PC-3 (cell line): ENCODE data around the gene PDAP1. TPM values are rescaled to one million over a fixed set of nuclear protein-coding genes. Genes with fewer than 3 reads are reported as not detected.

ENCODE experiments used
- ATAC-seq: fragments of 200-7000 bp; cut with Tn5 transposase; 2 replicates; pipeline ENCODE4 v1.9.1; 2020; ENCODE audit warnings: mild to moderate bottlenecking, moderate library complexity
- BruUV-seq: library from RNA; stranded (reverse); fragments of 400-500 nt; replicated peaks from 2 replicates; lab custom pipeline; 2021; lab: Mats Ljungman, UMichigan
- CTCF ChIA-PET: fragments of 300-600 bp; sonication (Branson Sonifier 250); formaldehyde crosslinking; loops from one replicate; lab custom pipeline; 2022; ENCODE audit warnings: antibody characterized with exemption; lab: Charles Lee
- POLR2A ChIA-PET: fragments of 300-600 bp; sonication (Branson Sonifier 250); formaldehyde crosslinking; loops from one replicate; lab custom pipeline; 2022; ENCODE audit warnings: antibody characterized with exemption; ENCODE audit not compliant: unreplicated experiment; lab: Charles Lee
- DNase-seq: peaks from one replicate; pipeline ENCODE4 v3.0.0-alpha.2; 2015
- H2AFZ ChIP-seq: fragments of 300-600 bp; sonication (generic); 2 replicates; pipeline ENCODE4 v1.6.0; 2016; ENCODE audit warnings: antibody characterized with exemption, low read length
- H3F3A ChIP-seq: fragments of 300-600 bp; sonication (generic); one replicate; pipeline ENCODE4 v1.6.0; 2017; ENCODE audit warnings: antibody characterized with exemption, low read length, control low read depth, mild to moderate bottlenecking; ENCODE audit not compliant: unreplicated experiment
- H3K27ac ChIP-seq: fragments of 300-600 bp; sonication (generic); 2 replicates; pipeline ENCODE4 v1.5.1; 2016; ENCODE audit warnings: mild to moderate bottlenecking, low read length
- H3K27me3 ChIP-seq: fragments of 300-600 bp; sonication (generic); 2 replicates; pipeline ENCODE4 v1.6.1; 2016; ENCODE audit warnings: low read length, mixed read lengths
- H3K36me3 ChIP-seq: fragments of 300-600 bp; sonication (generic); 2 replicates; pipeline ENCODE4 v1.6.1; 2016; ENCODE audit warnings: low read depth, mixed run types, low read length, mixed read lengths
- H3K4me1 ChIP-seq: fragments of 300-600 bp; sonication (generic); 2 replicates; pipeline ENCODE4 v1.5.1; 2016; ENCODE audit warnings: low read length; ENCODE audit not compliant: insufficient read depth
- H3K4me2 ChIP-seq: fragments of 300-600 bp; sonication (generic); 2 replicates; pipeline ENCODE4 v1.6.0; 2016; ENCODE audit warnings: low read length
- H3K4me3 ChIP-seq: fragments of 300-600 bp; sonication (generic); 2 replicates; pipeline ENCODE4 v1.5.1; 2016; ENCODE audit warnings: mild to moderate bottlenecking, low read length, mixed read lengths
- H3K79me2 ChIP-seq: fragments of 300-600 bp; sonication (generic); 2 replicates; pipeline ENCODE4 v1.6.1; 2017; ENCODE audit warnings: low read length, mixed read lengths
- H3K9ac ChIP-seq: fragments of 300-600 bp; sonication (generic); 2 replicates; pipeline ENCODE4 v1.6.0; 2016; ENCODE audit warnings: mild to moderate bottlenecking, low read length
- H3K9me2 ChIP-seq: fragments of 300-600 bp; sonication (generic); replicated peaks from 2 replicates; pipeline ENCODE4 v1.6.1; 2016; ENCODE audit warnings: mixed run types, low read length, mixed read lengths
- H3K9me3 ChIP-seq: fragments of 300-600 bp; sonication (generic); 2 replicates; pipeline ENCODE4 v1.6.1; 2016; ENCODE audit warnings: low read length, mixed read lengths
- H4K20me1 ChIP-seq: fragments of 300-600 bp; sonication (generic); 2 replicates; pipeline ENCODE4 v1.6.1; 2016; ENCODE audit warnings: low read length, mixed read lengths
- CTCF ChIP-seq: fragments of 300-600 bp; sonication (generic); conservative IDR thresholded peaks from 2 replicates; pipeline ENCODE4 v1.5.1; 2017; ENCODE audit warnings: antibody characterized with exemption, low read depth, mild to moderate bottlenecking, low read length
- EZH2 ChIP-seq: fragments of 300-600 bp; sonication (generic); IDR thresholded peaks from one replicate; pipeline ENCODE4 v1.6.1; 2017; ENCODE audit warnings: antibody characterized with exemption, mild to moderate bottlenecking, low read length; ENCODE audit not compliant: unreplicated experiment
- EZH2phosphoT487 ChIP-seq: fragments of 300-600 bp; sonication (generic); IDR thresholded peaks from 2 replicates; pipeline ENCODE4 v1.6.1; 2018; ENCODE audit warnings: mild to moderate bottlenecking, antibody characterized with exemption, low read length, borderline replicate concordance
- intact Hi-C: fragments of 100-400 bp; cut with micrococcal nuclease; formaldehyde crosslinking; loops from 2 replicates; pipeline ENCODE4 v1.9.0; 2023
- total RNA-seq: library from RNA; depleted of rRNA; stranded (reverse); fragments of >200 nt; gene quantifications from 2 replicates; pipeline ENCODE4 v1.2.3, GENCODE V29; 2014

PDAP1 gene
- total RNA-seq, 1 experiment from 2014 or later, result 58.6 TPM

DNA sequence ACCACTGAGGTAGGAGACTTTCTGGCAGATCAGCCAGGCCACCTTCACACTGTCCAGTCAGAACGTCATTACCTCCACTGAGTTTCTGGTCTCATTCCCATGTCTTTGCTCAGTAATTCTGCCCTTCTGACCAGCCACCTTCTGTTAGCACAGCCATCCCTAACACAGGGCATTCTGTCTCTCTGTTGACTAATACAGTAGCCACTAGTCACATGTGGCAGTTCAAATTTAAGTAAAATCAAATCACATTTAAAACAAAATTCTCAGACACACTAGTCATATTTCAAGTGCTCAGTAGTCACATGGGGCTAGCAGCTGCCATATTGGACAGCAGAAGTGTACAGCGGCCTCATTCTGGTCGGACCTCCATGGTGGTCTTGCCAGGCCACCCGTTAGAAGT is 37.7 kb upstream of the PDAP1 start:
- H3K4me1 ChIP-seq, result no peaks in the 10 kb centered on the region
- H3K9ac ChIP-seq, result no peak overlapping the region
- H3K36me3 ChIP-seq, result peaks cover 21% of the 10 kb centered on the region; the same call in 1 of the 2 replicates
- no peaks in the 10 kb centered on the region for H3K27me3 ChIP-seq
- intact Hi-C loops, result no loop called here
- TF ChIP-seq EZH2 (no peak), CTCF (no peak), EZH2phosphoT487 (no peak)
- H3K9me2 ChIP-seq, result no peaks in the 10 kb centered on the region
- no peak for ATAC-seq
- no peak overlapping the region for H3K4me2 ChIP-seq
- ChIA-PET POLR2A (interaction anchor here (0.6 kb wide), 1 partner anchor 1083 kb away, joined by 14 read pairs; no protein-coding TSS in a partner anchor), CTCF (interaction anchor here (0.6 kb wide), 1 partner anchor 58 kb away, joined by 3 read pairs; the partner anchor contains the start of gene ZKSCAN5)
- no peaks in the 10 kb centered on the region for H3F3A ChIP-seq
- no peak overlapping the region for H3K27ac ChIP-seq
- BruUV-seq, result no TSS peak
- H2AFZ ChIP-seq, result no peak overlapping the region
- H3K4me3 ChIP-seq, result no peak overlapping the region
- DNase-seq, result no peak
- H3K9me3 ChIP-seq, result no peaks in the 10 kb centered on the region
- H4K20me1 ChIP-seq, result no peaks in the 10 kb centered on the region
- peaks cover 9% of the 10 kb centered on the region for H3K79me2 ChIP-seq

- Histone ChIP-seq H3K4me2 (peak overlapping the region; percentile 94), H3K27me3 (no peaks in the 10 kb centered on the region), H3K27ac (no peak overlapping the region), H3K9me2 (no peaks in the 10 kb centered on the region), H3K9ac (peak overlapping the region; percentile 98; the same call in 1 of the 2 replicates), H2AFZ (no peak overlapping the region), H3K36me3 (peaks cover 9% of the 10 kb centered on the region; the same call in 1 of the 2 replicates), H3F3A (no peaks in the 10 kb centered on the region), H3K4me1 (peaks cover 13% of the 10 kb centered on the region), H3K79me2 (peaks cover 49% of the 10 kb centered on the region), H4K20me1 (0 out of 2 replicates have a peak, but pooled peaks cover 6% of the 10 kb centered on the region), H3K9me3 (no peaks in the 10 kb centered on the region), H3K4me3 (peak overlapping the region; percentile 99)
- DNase-seq, result no peak
- ATAC-seq, result no peak
- no TSS peak for BruUV-seq
- intact Hi-C loops, result no loop called here
- TF ChIP-seq EZH2 (no peak), EZH2phosphoT487 (no peak), CTCF (no peak)
- CTCF ChIA-PET, result no interaction called here
- POLR2A ChIA-PET, result interaction anchor here (0.6 kb wide), 1 partner anchor 32 kb away, joined by 3 read pairs; the partner anchor contains the start of genes BUD31 and PDAP1
Measured at GRCh38 chr7:99440195-99440594, 31.8 kb upstream of the PDAP1 start.
